Measurements from ENCODE around the gene SLC37A1.

DNA sequence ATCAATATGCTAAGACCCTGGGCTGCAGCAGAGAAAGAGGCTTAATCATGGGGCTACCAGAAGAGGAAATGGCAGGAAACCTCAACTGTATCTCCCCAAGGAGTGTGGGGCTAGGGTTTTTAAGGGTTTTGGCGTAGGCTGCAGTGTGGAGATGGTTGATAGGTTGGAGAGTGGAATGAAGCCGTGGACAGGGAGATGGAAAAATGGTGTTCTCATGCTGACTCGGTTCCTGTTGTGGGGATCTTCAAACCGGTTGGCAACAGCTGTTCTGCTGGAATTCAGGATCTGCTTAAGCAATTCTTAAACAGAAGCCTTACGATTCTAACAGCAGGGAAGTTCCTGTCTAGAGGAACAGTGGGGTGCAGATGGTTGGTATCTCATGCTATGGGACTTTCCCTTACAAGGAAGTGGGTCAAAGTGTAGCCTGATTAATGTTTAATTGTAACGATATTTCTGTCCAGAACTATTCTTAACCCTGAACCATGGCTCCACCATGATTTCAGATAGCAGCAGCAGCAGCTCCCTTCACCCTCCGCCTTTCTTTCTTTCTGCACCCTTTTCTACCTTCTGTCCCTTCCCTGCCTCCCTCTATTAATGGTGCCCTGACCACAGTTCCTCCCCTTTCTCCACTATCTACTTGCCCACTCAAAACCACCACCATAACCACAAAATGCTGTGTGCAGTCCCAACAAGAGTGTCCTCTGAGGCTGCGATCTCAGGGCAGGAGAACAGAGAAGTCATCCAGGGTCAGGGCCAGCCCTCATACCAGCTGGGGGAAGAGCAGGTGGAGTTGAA, 48.4 kb upstream of the SLC37A1 start:
- no peak for TF ChIP-seq POLR2AphosphoS5 (IDR thresholded peaks at IDR 0.05; ENCODE audit: low read depth, low read length)
- no peak for TF ChIP-seq TAF1 (IDR thresholded peaks at IDR 0.05; ENCODE audit: borderline replicate concordance, insufficient read depth, low read length)
- TF ChIP-seq, protein P1, sequence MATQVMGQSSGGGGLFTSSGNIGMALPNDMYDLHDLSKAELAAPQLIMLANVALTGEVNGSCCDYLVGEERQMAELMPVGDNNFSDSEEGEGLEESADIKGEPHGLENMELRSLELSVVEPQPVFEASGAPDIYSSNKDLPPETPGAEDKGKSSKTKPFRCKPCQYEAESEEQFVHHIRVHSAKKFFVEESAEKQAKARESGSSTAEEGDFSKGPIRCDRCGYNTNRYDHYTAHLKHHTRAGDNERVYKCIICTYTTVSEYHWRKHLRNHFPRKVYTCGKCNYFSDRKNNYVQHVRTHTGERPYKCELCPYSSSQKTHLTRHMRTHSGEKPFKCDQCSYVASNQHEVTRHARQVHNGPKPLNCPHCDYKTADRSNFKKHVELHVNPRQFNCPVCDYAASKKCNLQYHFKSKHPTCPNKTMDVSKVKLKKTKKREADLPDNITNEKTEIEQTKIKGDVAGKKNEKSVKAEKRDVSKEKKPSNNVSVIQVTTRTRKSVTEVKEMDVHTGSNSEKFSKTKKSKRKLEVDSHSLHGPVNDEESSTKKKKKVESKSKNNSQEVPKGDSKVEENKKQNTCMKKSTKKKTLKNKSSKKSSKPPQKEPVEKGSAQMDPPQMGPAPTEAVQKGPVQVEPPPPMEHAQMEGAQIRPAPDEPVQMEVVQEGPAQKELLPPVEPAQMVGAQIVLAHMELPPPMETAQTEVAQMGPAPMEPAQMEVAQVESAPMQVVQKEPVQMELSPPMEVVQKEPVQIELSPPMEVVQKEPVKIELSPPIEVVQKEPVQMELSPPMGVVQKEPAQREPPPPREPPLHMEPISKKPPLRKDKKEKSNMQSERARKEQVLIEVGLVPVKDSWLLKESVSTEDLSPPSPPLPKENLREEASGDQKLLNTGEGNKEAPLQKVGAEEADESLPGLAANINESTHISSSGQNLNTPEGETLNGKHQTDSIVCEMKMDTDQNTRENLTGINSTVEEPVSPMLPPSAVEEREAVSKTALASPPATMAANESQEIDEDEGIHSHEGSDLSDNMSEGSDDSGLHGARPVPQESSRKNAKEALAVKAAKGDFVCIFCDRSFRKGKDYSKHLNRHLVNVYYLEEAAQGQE (IDR thresholded peaks at IDR 0.05; ENCODE audit: insufficient read depth in 1 of 2, low read depth in 2 of 2, low read length in 2 of 2): no peak
- TF ChIP-seq SIN3A (IDR thresholded peaks at IDR 0.05; ENCODE audit: borderline replicate concordance, insufficient read depth, low read length): no peak
